RPMI8226 (cell line): ENCODE results near the gene HOXA1.
"Not testable (repeated sequence)": the region's sequence is repeated elsewhere in the genome, so short reads cannot be mapped to it uniquely, and the experiment has no call there.

Experiments used
- DNase-seq: peaks from one replicate; pipeline ENCODE4 v3.0.0-alpha.2; 2015

Gene HOXA1

DNA sequence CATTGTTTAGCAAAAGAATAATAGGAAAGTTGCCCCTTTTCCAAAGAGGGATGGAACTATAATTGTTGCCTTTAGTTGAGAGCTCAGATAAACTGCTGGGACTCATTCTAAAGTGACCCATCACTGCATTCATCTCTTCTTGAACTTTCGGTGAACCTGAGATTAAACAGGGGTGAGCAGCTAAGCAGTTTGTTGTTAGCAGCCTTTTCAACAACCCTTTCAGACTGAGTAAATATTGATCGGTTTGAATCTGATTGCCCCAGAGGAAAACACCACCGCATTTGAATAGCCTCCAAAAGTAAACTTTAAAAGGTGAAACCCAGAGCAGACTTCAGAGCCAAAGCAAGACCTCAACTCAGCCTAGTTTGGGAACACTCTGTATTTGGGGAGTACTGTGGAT lies 4.7 kb downstream of the HOXA1 start:
- DNase-seq: no peak

DNA sequence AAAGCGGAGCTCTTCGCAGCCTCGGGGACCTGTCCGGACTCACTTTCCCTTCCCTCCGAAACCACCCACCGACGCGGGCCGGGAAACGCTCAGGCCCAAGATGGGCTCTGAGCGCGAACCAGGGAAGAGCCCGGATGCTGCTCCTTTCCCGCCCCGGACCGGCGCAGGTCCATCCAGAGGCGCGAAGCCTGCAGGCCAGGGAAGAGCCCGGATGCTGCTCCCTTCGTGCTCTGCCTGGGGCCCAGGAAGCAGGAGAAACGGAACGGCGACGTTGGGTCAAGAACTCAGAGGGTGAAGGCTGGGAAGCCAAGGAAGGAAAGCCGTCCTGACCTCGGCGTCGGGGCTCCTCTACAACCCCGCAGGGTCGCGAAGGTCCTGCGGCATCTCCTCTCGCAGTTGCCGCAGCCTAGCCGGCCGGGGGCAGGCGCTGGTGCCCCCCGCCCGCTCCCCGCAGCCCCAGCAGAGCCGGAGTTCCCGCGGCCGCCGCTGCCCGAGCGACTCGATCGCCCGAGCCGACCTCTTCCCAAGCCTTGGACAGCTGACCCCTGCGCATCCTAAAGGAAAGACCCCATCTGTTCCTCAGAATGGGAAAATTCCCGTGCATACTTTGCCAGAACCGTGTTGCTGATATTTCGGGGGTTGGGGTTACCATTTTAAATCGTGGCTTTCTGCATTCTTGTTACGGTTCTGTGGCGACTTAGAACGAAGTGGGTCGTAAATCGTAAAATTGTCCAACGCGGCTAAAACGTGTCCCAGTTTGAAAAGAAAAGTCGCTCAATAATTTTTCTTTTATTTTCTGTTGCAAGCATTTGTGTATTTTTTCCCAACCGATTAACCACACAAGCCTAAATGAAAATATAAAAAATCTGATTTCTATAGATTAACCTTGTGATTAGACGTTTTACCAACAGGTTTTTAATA lies 7.5 kb downstream of the HOXA1 start:
- no peak for DNase-seq

DNA sequence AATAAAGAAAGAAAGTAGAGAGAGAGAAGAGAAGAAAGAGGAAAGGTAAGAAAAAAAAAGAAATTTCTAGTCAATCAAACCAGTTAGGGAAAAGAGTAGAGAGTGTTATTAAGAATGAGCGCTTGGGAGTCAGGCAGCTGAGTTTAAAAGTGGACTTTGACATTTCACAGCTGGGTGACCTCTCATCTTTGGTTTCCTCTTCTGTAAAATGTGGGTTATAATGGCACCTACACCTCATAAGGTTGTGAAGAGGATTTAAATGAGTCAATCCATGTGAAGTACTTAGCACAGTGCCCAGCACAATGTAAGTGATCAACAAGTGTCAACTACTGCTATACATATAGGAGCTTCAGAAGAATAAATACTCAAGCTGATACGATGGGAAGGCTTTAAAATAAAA lies 12.2 kb downstream of the HOXA1 start:
- no peak for DNase-seq

DNA sequence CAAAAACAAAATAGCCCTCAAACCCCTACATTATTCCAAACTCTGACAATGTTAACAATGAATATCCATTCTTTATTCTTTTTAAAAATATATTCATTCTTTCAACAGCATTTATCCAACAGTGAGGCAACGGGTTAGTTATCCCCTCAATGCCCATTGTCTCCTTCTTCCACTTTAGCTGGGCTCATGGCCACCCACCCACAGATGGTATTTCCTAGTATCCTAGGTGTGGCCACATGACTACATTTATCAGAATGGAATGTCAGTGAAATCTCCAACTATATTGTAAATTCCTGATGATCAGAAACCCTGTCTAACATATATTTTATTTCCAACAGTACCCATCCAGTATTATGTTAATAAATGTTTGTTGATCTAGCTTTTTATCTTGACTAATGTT lies 13.6 kb downstream of the HOXA1 start:
- DNase-seq: no peak

DNA sequence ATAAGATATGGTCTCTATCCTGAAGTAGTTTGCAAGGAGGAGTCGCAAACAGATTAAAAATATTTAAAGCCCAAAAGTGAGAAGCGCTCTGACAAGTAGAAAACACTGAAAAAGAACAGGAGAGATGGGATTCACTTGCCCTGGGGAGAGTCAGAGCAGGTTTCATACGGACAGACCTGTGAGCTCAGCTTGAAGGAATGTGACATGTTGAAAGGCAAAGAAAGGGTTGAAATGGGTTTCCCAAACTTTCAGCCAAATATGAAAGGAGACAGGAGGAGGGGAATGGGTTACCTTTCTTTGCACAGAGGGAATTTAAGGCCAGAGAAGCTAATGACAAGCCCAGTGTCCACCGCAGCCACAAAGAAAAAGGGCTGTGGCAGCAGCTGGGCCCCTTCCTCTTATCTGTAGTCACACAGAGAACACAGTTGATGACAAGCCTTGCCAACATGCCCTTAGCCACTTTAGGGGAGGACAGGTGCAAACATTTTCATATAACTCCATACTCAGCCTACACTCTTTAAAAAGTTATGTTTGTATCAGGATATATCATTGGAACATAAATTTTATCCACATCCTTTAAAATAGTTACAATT lies 14.9 kb downstream of the HOXA1 start:
- no peak for DNase-seq

DNA sequence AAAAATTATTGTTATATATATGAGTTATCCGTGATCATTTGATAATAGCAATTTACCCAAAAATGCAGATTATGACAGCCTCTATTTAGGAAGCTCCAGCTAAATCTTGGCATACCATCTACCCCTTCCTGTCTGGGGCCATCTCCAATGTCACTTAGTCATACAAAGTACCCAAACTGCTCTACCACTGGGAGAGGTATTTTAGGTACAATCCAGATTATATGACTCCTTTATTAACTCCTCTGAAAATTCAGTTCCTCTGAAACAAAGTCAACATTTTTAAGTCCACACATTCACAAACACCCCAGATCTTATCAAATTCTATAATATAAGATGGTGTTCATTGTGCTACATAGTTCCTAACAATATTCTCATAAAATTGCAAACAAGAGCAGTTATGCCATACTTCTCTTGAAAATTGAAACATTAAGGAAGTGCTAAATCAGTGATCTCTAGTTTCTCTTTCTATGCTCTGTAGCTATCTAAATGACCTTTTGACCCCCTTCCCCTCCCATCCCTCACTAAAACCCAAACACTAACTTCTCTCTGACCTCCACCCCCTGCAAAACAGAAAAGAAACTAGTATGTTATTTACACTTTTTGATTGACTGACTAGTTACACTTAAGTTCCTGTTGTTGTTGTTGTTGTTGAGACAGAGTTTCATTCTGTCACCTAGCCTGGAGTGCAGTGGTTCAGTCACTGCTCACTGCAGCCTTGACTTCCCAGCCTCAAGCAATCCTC lies 16.4 kb downstream of the HOXA1 start:
- no peak for DNase-seq

DNA sequence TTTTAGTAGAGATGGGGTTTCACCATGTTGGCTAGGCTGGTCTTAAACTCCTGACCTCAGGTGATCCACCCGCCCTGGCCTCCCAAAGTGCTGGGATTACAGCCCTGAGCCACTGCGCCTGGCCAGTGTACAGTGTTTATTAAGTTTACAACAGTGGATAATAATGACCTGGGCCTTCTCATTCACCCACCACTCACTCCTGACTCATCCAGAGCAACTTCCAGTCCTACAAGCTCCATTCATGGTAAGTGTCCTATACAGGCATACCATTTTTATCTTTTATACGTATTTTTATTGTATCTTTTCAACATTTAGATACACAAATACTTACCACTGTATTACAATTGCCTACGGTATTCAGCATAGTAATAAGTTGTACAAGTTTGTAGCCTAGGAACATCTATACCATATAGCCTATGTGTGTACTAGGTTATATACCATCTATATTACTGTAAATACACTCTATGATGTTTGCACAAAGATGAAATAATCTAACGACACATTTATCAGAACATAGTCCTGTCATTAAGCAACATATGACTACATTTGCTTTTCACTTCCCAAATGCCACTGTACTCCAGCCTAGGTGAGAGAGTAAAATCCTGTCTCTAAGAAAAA lies 17.1 kb downstream of the HOXA1 start:
- no peak for DNase-seq

DNA sequence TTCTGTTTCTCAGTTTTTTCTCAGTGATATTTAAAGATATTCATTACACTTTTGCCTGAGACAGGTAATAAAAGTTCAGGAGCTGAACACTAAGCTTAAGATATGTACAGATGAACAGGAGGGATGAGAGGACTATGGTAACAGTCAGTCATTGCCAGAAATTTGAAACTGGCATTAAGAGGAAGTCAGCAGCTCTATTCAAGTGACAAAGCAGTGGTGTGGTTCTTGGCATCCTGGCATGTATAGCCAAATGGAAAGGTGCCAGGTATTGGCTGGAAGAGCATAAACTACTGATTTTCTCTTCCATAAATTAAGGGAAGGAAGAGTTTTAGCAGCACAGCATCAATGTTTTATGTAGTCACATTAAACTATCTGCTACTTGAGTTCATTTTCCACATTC lies 22.7 kb downstream of the HOXA1 start:
- DNase-seq: peak; percentile 31

DNA sequence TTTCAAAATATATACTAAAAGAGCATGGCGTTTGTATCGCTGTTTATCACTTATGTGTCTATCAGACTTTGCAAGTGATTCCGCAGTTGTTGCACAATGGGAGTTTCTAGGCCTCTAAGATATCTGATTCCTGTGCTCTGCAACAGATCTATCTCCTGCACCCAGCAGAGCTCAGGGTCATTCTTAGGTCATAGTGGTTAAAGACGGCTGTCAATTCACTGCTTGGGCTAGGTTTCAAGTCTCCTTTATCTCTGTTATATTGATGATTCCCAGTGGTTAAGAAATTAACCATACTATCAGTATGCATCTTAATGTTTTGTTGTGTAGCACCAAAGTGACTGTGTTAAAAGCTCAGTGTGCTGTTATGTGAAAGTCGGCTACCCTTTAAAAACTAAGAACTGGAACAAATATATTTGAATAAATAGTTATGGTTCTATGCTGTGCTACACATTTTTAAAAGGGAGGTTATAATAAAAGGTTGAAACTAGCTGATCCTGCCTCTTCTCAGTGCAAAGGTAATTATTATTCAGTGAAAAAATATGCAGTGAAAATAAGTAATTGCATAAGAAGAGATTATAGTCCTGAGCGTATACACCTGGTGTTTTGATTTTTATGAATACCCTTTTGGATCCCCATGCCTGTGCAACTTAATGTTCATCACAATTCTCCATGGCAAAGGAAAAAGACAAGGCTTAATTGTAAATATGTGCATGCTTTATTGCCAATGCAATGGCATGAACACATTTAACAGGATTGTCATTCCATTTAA lies 24.0 kb downstream of the HOXA1 start:
- DNase-seq: peak; percentile 14

DNA sequence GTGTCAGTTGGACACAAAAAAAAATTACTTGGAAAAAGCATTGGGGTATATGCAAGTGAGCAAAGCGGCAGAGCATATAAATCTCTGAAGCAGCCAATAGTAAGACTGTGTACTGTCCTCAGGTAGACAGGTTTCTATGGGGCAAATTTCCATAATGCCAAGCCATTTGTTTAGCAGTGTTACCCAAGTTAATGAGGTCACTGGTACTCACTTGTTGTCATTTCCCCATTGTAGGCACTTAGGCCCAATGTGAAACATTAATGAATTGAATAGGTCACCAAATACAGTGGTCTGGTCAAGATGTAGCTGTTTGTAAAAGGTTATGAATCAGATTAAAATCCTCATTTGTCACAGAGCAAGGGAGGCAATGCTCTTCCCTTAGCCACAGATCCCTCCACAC lies 27.5 kb downstream of the HOXA1 start:
- no peak for DNase-seq

DNA sequence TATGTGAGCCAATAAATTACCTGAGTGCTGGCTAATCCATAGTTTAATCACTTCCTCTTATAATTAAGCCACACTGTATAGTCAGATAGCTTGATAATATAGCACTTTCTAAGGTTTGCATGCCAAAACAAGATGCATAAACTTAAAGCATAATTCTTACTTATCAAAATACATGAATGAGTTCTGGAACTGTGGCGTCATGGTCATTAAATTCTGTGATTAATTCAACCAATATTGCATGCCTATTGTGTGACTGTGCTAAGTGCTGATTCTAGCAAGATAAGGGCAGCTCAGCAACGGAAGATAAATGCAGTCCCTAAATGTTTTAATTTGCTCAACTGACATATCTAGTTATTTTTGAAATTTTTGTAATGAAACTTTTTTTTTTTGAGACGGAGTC lies 29.7 kb downstream of the HOXA1 start:
- DNase-seq: no peak

DNA sequence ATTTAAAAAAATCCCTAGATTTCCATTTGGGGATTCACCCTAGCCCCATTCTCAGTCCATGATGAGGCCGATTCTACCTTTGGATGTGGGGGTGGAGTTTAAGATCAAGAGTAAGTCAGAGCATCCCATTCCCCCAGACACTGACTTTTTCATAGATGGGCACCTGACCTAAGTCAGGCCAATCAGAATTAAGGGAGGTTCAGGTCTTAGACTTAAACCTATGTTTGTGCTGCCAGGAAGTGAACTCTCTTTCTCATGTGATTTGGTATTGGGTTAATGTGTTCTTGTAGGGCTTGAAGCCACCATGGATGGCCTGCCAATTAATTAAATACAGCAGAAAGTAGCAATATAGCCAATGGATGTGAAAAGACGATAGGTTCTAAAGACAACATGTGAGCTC lies 30.1 kb downstream of the HOXA1 start:
- DNase-seq: no peak

DNA sequence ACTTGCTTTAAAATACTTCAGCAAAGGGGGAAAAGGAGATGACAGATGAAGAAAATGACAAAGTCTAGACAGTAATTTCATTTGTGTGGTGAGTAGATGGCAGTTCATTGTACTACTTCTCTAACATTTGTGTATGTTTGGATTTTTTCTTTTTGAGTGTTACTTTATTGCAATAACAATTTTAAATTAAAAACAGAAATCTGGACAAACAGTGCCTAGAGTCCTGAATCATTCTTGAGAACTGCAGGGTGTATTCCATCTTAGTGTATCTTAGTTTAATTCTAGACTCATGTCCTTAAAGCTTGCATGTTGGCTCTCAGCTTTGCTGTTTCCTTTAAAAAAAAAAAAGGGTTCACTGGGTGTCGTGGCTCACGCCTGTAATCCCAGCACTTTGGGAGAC lies 31.1 kb downstream of the HOXA1 start:
- DNase-seq: no peak

DNA sequence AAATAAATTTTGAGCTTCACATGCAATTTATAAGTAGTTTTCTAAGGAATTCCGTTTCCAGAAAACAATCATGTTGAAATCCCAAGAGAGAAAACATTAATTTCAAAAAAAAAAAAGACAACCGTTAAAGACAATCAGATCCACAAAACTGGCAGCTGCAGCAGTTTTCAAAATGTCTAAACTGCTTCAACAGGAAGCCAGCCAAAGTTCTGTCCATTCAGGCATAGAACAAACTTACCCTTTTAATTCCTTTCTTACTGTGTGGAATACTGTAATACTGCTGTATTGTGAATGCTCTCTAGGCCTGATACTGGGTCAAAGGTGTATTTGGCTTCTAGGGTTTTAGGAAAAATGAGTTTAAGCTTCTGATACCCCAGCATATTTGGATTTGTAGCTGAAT lies 31.6 kb downstream of the HOXA1 start:
- no peak for DNase-seq

DNA sequence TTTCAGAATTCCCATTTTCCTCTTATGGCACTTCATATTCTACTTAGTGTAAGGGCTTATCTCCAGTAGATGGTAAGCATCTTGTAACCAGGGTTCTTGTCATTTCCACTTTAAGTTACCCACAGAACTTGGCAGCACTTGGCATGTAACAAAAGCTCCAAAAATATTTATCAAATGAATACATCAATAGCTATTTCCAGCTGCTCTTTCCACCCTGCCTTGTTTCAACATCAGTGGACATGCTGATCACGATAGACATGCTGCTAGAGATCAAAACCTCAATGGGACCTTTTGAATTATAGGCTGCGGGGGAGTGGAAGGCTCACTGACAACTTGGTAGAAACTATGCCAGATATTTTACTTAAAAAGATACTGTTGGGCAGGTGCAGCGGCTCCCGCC lies 32.9 kb downstream of the HOXA1 start:
- no peak for DNase-seq

DNA sequence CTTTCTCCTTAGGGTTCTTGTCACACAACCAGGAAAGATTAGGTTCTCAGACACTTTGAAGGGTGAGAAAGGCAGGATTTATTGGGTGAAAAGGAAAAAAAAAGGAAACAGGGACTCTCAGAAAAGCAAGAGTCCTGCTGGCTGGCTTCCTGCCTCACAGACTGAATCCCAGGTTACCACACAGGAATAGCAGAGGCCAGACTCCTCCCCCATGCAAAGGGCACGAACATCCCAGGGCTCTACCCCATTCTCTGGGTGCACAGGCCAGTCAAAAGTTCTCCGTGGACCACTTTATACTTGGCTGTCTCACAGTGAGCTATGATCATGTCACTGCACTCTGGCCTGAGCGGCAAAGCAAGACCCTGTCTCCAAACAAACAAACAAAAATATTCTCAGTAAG lies 42.6 kb downstream of the HOXA1 start:
- no peak for DNase-seq

DNA sequence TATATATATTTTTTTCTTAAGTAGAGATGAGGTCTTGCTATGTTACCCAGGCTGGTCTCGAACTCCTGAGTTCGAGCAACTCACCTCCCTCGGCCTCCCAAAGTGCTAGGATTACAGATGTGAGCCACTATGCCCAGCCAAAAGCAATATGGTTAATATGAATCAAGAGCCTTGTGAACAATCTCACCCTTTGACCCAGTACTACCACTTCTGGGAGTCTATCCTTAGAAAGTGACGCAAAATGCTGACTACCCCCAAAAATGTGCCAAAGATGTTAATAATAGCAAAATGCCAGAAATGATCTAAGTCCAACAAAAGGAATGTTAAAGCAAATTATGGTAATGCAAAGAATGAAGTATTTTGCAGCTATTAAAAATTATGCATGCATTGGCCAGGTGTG lies 44.3 kb downstream of the HOXA1 start:
- DNase-seq: no peak

DNA sequence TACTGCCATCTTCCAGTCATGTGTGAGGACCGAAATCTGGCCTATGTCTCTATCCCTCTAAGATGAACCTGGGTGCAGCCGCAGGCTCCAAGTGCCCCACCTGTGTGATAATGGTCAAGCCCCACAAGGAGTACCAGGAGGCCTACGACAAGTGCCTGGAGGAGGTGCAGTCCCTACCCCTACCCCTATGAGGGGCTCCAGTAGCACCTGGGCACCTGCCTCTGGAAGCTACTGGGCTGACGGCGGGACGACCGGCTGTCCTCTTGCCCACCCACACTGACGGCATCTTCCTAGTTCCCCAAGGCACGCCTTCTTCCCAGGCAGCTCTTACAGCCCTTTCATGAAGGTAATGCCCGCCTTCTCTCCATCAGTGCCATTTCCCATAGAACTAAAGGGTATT lies 47.4 kb downstream of the HOXA1 start:
- no peak for DNase-seq

DNA sequence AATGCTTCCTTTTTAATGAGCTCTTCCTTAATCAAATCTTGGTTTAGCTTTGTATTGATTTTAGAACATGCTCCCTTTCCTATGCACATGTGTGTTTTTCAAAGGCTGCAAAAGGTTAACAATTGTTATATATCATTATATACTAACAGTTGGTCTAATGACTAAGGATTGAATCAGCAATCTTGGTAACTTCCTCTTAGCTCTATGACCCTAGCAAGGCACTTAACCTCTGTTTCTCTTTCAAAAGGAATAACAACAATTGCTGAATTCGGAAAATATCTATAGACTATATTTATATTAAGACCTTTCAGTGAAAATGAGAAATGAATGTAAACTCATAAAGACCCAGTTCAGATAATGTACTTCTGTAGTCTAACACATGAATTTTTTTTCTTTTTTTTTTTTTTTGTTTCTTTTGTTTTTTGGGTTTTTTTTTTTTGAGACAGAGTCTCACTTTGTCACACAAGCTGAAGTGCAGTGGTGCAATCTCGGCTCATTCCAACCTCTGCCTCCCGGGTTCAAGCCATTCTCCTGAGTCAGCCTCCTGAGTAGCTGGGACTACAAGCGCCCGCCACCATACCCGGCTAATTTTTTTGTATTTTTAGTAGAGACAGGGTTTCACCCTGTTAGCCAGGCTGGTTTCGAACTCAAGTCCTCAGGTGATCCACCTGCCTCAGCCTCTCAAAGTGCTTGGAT lies 48.8 kb downstream of the HOXA1 start:
- DNase-seq: no peak

DNA sequence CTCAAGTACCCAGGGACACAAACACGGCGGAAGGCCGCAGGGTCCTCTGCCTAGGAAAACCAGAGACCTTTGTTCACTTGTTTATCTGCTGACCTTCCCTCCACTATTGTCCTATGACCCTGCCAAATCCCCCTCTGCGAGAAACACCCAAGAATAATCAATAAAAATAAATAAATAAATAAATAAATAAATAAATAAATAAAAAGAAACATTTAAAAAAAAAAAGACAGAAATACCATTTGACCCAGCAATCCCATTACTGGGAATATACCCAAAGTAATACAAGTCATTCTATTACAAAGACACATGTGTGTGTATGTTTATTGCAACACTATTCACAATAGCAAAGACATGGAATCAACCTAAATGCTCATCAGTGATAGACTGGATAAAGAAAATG lies 49.8 kb downstream of the HOXA1 start:
- DNase-seq: not testable (repeated sequence)

DNA sequence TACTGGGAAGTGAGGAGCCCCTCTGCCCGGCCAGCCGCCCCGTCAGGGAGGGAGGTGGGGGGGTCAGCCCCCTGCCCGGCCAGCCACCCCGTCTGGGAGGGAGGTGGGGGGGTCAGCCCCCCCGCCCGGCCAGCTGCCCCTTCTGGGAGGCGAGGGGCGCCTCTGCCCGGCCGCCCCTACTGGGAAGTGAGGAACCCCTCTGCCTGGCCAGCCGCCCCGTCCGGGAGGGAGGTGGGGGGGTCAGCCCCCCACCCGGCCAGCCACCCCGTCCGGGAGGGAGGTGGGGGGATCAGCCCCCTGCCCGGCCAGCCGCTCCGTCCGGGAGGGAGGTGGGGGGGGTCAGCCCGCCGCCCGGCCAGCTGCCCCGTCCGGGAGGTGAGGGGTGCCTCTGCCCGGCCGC lies 50.7 kb downstream of the HOXA1 start:
- not testable (repeated sequence) for DNase-seq
